OCI-LY3 (cell line): ENCODE results near the gene CAMSAP2.

Source experiments
- CTCF ChIP-seq: fragments of 200-600, 300-600 bp; sonication (generic); IDR thresholded peaks from 2 replicates; pipeline ENCODE4 v1.5.1; 2014; ENCODE audit warnings: antibody characterized with exemption, low read length, low read depth
- EZH2phosphoT487 ChIP-seq: fragments of 200-600 bp; shearing (Covaris generic); IDR thresholded peaks from 2 replicates; pipeline ENCODE4 v1.6.1; 2018; ENCODE audit warnings: antibody characterized with exemption, mixed run types, low read depth

- TF ChIP-seq CTCF (no peak), EZH2phosphoT487 (no peak)
Observed at GRCh38 chr1:200755456-200755855, 16.8 kb downstream of the CAMSAP2 start.
